HepG2 (cell line): ENCODE measurements around the gene EFNA2. TPM values are rescaled to one million over a fixed set of nuclear protein-coding genes. Genes with fewer than 3 reads are reported as not detected.

Source experiments
- ATAC-seq: fragments of 200-7000 bp; cut with Tn5 transposase; 3 replicates; pipeline ENCODE4 v1.9.1; 2020; ENCODE audit warnings: mild to moderate bottlenecking, moderate library complexity
- BruUV-seq: library from RNA; stranded (reverse); fragments of 400-500 nt; replicated peaks from 2 replicates; lab custom pipeline; 2021; lab: Mats Ljungman, UMichigan
- CTCF ChIA-PET: fragments of 300-600 bp; formaldehyde crosslinking; extraction: SDS; loops from one replicate; lab custom pipeline; 2021; ENCODE audit warnings: low total read pairs, inconsistent platforms, low intra/inter-chr PET ratio; lab: Yijun Ruan, JAX
- POLR2A ChIA-PET: fragments of 350-600 bp; sonication (Branson Sonifier 250); formaldehyde crosslinking; loops from one replicate; lab custom pipeline; 2020; ENCODE audit warnings: antibody characterized with exemption, inconsistent platforms; lab: Yijun Ruan, JAX
- DNase-seq: peaks from one replicate; pipeline ENCODE4 v3.0.0-alpha.2; 2015; ENCODE audit warnings: low spot score
- FAIRE-seq: peaks from 3 replicates; lab custom pipeline; 2011; peaks lifted over from hg19 to GRCh38; lab: Jason Lieb, UNC
- H2AFZ ChIP-seq: one replicate; pipeline ENCODE4 v1.6.1; 2011; ENCODE audit warnings: low read length, inconsistent platforms
- H3K27ac ChIP-seq: fragments of 300-600 bp; 3 replicates; pipeline ENCODE4 v1.8.0; 2011; ENCODE audit warnings: mixed run types, mild to moderate bottlenecking, mixed read lengths, low read length, inconsistent platforms; ENCODE audit not compliant: insufficient read depth; ENCODE audit errors: extremely low read length
- H3K27me3 ChIP-seq, 2 experiments: fragments of 200-600 bp in 1 of 2; 2 replicates in 1 of 2; 3 replicates in 1 of 2; pipeline versions ENCODE4 v1.6.0 to v1.8.0; 2011; ENCODE audit warnings: low read length in 2 of 2, mild to moderate bottlenecking in 2 of 2, moderate library complexity in 2 of 2, inconsistent platforms in 1 of 2; ENCODE audit not compliant: insufficient read depth in 2 of 2, control insufficient read depth in 1 of 2
- H3K36me3 ChIP-seq, 2 experiments: fragments of 200-600 bp in 1 of 2; replicated peaks in 1 of 2; 2 replicates in 1 of 2; 3 replicates in 1 of 2; pipeline versions ENCODE4 v1.5.1 to v1.8.0; 2011; ENCODE audit warnings: low read length in 2 of 2, inconsistent platforms in 1 of 2; ENCODE audit not compliant: insufficient read depth in 2 of 2, control insufficient read depth in 1 of 2
- H3K4me1 ChIP-seq: 2 replicates; pipeline ENCODE4 v1.5.1; 2012; ENCODE audit warnings: low read length, inconsistent platforms; ENCODE audit not compliant: insufficient read depth
- H3K4me2 ChIP-seq: 2 replicates; pipeline ENCODE4 v1.6.0; 2011; ENCODE audit warnings: low read depth, low read length, inconsistent platforms
- H3K4me3 ChIP-seq, 3 experiments: fragments of 200-600 bp in 1 of 3; sonication (generic), shearing (Covaris generic) in 1 of 3; replicated peaks in 1 of 3; 2 replicates each; pipeline ENCODE4 v1.5.1; 2011 to 2016; ENCODE audit warnings: low read length in 3 of 3, inconsistent platforms in 2 of 3, low read depth in 2 of 3, mild to moderate bottlenecking in 2 of 3, control low read depth in 1 of 3, mixed read lengths in 1 of 3; ENCODE audit not compliant: insufficient read depth in 1 of 3
- H3K79me2 ChIP-seq: one replicate; pipeline ENCODE4 v1.6.1; 2011; ENCODE audit warnings: low read length, inconsistent platforms; ENCODE audit not compliant: insufficient read depth
- H3K9ac ChIP-seq: 2 replicates; pipeline ENCODE4 v1.6.0; 2011; ENCODE audit warnings: mild to moderate bottlenecking, low read depth, low read length, inconsistent platforms; ENCODE audit not compliant: insufficient read depth
- H3K9me3 ChIP-seq: 2 replicates; pipeline ENCODE4 v1.5.1; 2012; ENCODE audit warnings: mild to moderate bottlenecking, low read length
- H4K20me1 ChIP-seq: 2 replicates; pipeline ENCODE4 v1.6.0; 2011; ENCODE audit warnings: inconsistent platforms, mild to moderate bottlenecking, low read length, moderate library complexity; ENCODE audit not compliant: insufficient read depth
- CBX2 ChIP-seq, 2 experiments: fragments of 200-600 bp in 1 of 2; sonication (generic); formaldehyde crosslinking in 1 of 2; IDR thresholded peaks; 2 replicates each; pipeline versions ENCODE4 v1.7.0 to v1.8.1; 2018 to 2022; ENCODE audit warnings: low read depth in 2 of 2, low read length in 1 of 2, mild to moderate bottlenecking in 1 of 2, missing genetic modification reagents in 1 of 2
- EZH2 ChIP-seq: conservative IDR thresholded peaks from 2 replicates; pipeline ENCODE4 v1.6.1; 2012; ENCODE audit warnings: mild to moderate bottlenecking, low read depth, low read length, moderate library complexity
- IKZF4 ChIP-seq: sonication (generic); formaldehyde crosslinking; IDR thresholded peaks from 2 replicates; pipeline ENCODE4 v1.5.1; 2020; ENCODE audit warnings: borderline replicate concordance, mild to moderate bottlenecking, low read depth, missing genetic modification reagents; ENCODE audit errors: not compliant biosample characterization
- MZF1 ChIP-seq: sonication (generic); formaldehyde crosslinking; IDR thresholded peaks from 2 replicates; pipeline ENCODE4 v1.8.1; 2023; ENCODE audit warnings: mild to moderate bottlenecking, missing genetic modification reagents, borderline replicate concordance
- NAIF1 ChIP-seq: sonication (generic); formaldehyde crosslinking; IDR thresholded peaks from 2 replicates; pipeline ENCODE4 v1.5.0; 2020; ENCODE audit warnings: mild to moderate bottlenecking, missing genetic modification reagents, borderline replicate concordance
- PPARG ChIP-seq: conservative IDR thresholded peaks from 2 replicates; pipeline ENCODE4 v1.6.1; 2016; ENCODE audit warnings: missing biosample characterization, missing genetic modification reagents
- RBFOX2 ChIP-seq: fragments of 200-400 bp; formaldehyde crosslinking; IDR thresholded peaks from 2 replicates; pipeline ENCODE4 v1.6.1; 2017; ENCODE audit warnings: low read depth, mild to moderate bottlenecking, low read length
- SMAD9 ChIP-seq: sonication (generic); formaldehyde crosslinking; IDR thresholded peaks from 2 replicates; pipeline ENCODE4 v1.5.1; 2020; ENCODE audit warnings: mild to moderate bottlenecking, missing genetic modification reagents
- SOX6 ChIP-seq, 2 experiments: fragments of 450-650 bp in 1 of 2; sonication (generic) in 1 of 2; formaldehyde crosslinking in 1 of 2; IDR thresholded peaks; 2 replicates each; pipeline versions ENCODE4 v1.4.0 to v1.6.1; 2017 to 2020; ENCODE audit warnings: antibody characterized with exemption in 1 of 2, mild to moderate bottlenecking in 1 of 2, missing genetic modification reagents in 1 of 2
- SP5 ChIP-seq: IDR thresholded peaks from 2 replicates; pipeline ENCODE4 v1.6.1; 2016; ENCODE audit warnings: low read depth, borderline replicate concordance
- SSRP1 ChIP-seq: IDR thresholded peaks from 2 replicates; pipeline ENCODE4 v1.6.1; 2016; ENCODE audit warnings: control low read depth
- TOPORS ChIP-seq: sonication (generic); formaldehyde crosslinking; IDR thresholded peaks from 2 replicates; pipeline ENCODE4 v1.8.0; 2023; ENCODE audit warnings: mild to moderate bottlenecking, missing genetic modification reagents
- ZNF224 ChIP-seq: sonication (generic); formaldehyde crosslinking; IDR thresholded peaks from 2 replicates; pipeline ENCODE4 v1.5.0; 2020; ENCODE audit warnings: mild to moderate bottlenecking, missing genetic modification reagents
- ZNF260 ChIP-seq: sonication (generic); formaldehyde crosslinking; IDR thresholded peaks from 2 replicates; pipeline ENCODE4 v1.4.0; 2020; ENCODE audit warnings: missing genetic modification reagents, low read depth, mild to moderate bottlenecking, borderline replicate concordance
- ZNF329 ChIP-seq: sonication (generic); formaldehyde crosslinking; IDR thresholded peaks from 2 replicates; pipeline ENCODE4 v1.9.0; 2021; ENCODE audit warnings: low read depth, mild to moderate bottlenecking, missing genetic modification reagents
- ZNF337 ChIP-seq: sonication (generic); formaldehyde crosslinking; IDR thresholded peaks from 2 replicates; pipeline ENCODE4 v1.5.1; 2020; ENCODE audit warnings: missing genetic modification reagents, low read depth, mild to moderate bottlenecking, borderline replicate concordance
- ZNF343 ChIP-seq: sonication (generic); formaldehyde crosslinking; IDR thresholded peaks from 2 replicates; pipeline ENCODE4 v1.4.0; 2020; ENCODE audit warnings: mild to moderate bottlenecking, missing genetic modification reagents
- ZNF564 ChIP-seq: sonication (generic); formaldehyde crosslinking; IDR thresholded peaks from 2 replicates; pipeline ENCODE4 v1.8.1; 2023; ENCODE audit warnings: mild to moderate bottlenecking, missing genetic modification reagents
- ZNF788 ChIP-seq: sonication (generic); formaldehyde crosslinking; IDR thresholded peaks from 2 replicates; pipeline ENCODE4 v1.5.0; 2020; ENCODE audit warnings: mild to moderate bottlenecking, missing genetic modification reagents, borderline replicate concordance
- ZSCAN30 ChIP-seq: sonication (generic); formaldehyde crosslinking; IDR thresholded peaks from 2 replicates; pipeline ENCODE4 v1.5.0; 2020; ENCODE audit warnings: mild to moderate bottlenecking, missing genetic modification reagents
- WGBS: methylation state at CpG from one replicate; pipeline ENCODE4 v1.1.6; 2017; ENCODE audit warnings: low lambda C conversion rate; 5-methylcytosine and 5-hydroxymethylcytosine counted together
- in situ Hi-C: cut with HindIII; loops from 2 replicates; pipeline ENCODE4 v1.10.0; 2017; ENCODE audit warnings: low pct_unique_long_range_greater_than_20kb; ENCODE audit not compliant: extremely low pct_ligation_motif_present
- intact Hi-C: fragments of 100-400 bp; cut with micrococcal nuclease; formaldehyde crosslinking; loops from one replicate; pipeline ENCODE4 v1.10.0; 2022; ENCODE audit not compliant: unreplicated experiment
- polyA plus RNA-seq, 8 experiments: library from polyadenylated mRNA; depleted of rRNA in 3 of 8; stranded (reverse) in 7 of 8; unstranded in 1 of 8; fragments of >200 nt; fragmentation: Illumina TruSeq in 4 of 8; extraction: Trizol in 4 of 8; gene quantifications; 2 replicates each; pipeline versions ENCODE4 v1.2.1 to v1.2.3, GENCODE V29; 2011 to 2016; ENCODE audit warnings: low read depth in 4 of 8, missing spikeins in 1 of 8, mixed read lengths in 1 of 8; ENCODE audit not compliant: insufficient read depth in 1 of 8
- total RNA-seq, 5 experiments: library from RNA; depleted of rRNA; stranded (reverse); fragments of >200 nt; fragmentation: Illumina TruSeq; extraction: Trizol; gene quantifications; 2 replicates each; pipeline ENCODE4 v1.2.3, GENCODE V29; 2016; ENCODE audit warnings: low read depth in 1 of 5
- TF ChIP-seq, protein P1 (sequence below): sonication (generic); formaldehyde crosslinking; conservative IDR thresholded peaks from 2 replicates; pipeline ENCODE4 v1.4.0; 2020; ENCODE audit warnings: mild to moderate bottlenecking, missing genetic modification reagents, moderate library complexity

EFNA2 gene
- total and polyA plus RNA-seq, 2 of the 13 experiments (the other 11 are each of a cell fraction or from before 2014, with no cell fraction given) = 6.0 to 9.9 TPM

DNA sequence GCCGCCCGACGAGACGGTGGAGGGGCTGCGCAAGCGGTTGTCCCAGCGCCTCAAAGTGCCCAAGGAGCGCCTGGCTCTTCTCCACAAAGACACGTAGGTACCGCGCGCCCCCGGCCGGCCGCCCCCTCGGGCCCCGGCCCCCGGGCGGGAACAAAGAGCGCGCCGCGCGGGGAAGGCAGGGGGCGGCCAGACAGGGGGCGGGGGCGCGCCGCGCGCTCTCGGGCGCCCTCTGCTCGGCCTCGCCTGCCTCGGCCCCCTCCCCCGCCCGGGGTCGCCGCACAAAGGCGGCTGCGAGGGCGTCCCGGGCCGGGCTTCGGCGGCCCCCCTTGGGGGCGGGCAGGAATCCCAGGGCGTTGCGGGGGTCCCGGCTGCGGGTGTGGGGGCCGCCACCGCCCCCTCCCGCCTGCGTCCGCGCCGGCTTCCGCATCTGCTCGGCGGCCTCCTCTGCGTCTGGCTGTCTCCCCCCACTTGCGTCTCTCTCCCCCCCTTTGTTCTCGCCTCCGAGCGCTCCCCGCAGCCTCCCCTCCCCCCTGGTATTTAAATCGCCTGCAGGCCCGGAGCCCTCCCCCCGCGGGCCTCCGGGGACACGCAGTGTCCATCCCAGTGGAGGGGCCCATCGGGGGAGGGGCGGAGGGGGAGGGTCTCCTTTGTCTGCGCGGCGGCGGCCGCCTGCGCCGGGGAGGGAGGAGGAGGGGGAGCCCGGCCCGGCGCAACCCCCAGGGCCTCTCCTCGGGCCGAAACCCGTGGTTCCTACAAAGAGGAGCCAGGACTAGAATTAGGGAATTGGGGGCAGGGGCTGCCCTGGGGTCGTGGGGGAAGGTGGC is 35.0 kb upstream of the EFNA2 start:
- under 1% methylated on average over 35 of the region's 90 CpGs for WGBS
- CTCF ChIA-PET = interaction anchor here (1.2 kb wide), 1 partner anchor 16 kb away, joined by 4 read pairs; no protein-coding TSS in a partner anchor
- Histone ChIP-seq H3K36me3 (peaks cover 14 to 26% of the 10 kb centered on the region in 2 experiments), H3K4me1 (peaks cover 52% of the 10 kb centered on the region), H3K9me3 (no peaks in the 10 kb centered on the region), H3K4me3 (peak overlapping the region; percentile 86 to 90 (median 88); a peak in 5 of 6 replicates), H3K27ac (peak overlapping the region; percentile 94), H2AFZ (no peak overlapping the region), H3K4me2 (peak overlapping the region; percentile 87), H4K20me1 (peaks cover 36% of the 10 kb centered on the region; the same call in 1 of the 2 replicates), H3K9ac (peak overlapping the region; percentile 92), H3K79me2 (peaks cover 34% of the 10 kb centered on the region), H3K27me3 (no peaks in the 10 kb centered on the region; a peak in 1 of 5 replicates)
- FAIRE-seq (no peak), ATAC-seq (no peak), DNase-seq (peak; percentile 68)
- POLR2A ChIA-PET = interaction anchor here (0.9 to 13.7 kb wide), 2 partner anchors 12 to 14 kb away, joined by 4 to 668 read pairs; partner anchors contain the start of gene CIRBP
- intact Hi-C loops (no loop called here), in situ Hi-C loops (no loop called here)
- BruUV-seq = no TSS peak
- TF ChIP-seq, protein P1, sequence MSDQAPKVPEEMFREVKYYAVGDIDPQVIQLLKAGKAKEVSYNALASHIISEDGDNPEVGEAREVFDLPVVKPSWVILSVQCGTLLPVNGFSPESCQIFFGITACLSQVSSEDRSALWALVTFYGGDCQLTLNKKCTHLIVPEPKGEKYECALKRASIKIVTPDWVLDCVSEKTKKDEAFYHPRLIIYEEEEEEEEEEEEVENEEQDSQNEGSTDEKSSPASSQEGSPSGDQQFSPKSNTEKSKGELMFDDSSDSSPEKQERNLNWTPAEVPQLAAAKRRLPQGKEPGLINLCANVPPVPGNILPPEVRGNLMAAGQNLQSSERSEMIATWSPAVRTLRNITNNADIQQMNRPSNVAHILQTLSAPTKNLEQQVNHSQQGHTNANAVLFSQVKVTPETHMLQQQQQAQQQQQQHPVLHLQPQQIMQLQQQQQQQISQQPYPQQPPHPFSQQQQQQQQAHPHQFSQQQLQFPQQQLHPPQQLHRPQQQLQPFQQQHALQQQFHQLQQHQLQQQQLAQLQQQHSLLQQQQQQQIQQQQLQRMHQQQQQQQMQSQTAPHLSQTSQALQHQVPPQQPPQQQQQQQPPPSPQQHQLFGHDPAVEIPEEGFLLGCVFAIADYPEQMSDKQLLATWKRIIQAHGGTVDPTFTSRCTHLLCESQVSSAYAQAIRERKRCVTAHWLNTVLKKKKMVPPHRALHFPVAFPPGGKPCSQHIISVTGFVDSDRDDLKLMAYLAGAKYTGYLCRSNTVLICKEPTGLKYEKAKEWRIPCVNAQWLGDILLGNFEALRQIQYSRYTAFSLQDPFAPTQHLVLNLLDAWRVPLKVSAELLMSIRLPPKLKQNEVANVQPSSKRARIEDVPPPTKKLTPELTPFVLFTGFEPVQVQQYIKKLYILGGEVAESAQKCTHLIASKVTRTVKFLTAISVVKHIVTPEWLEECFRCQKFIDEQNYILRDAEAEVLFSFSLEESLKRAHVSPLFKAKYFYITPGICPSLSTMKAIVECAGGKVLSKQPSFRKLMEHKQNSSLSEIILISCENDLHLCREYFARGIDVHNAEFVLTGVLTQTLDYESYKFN (CRISPR knock-in tag) = peak; percentile 52
- TF ChIP-seq ZSCAN30 (no peak), SSRP1 (no peak), SP5 (CRISPR knock-in tag) (0 out of 2 replicates have a peak, but pooled peaks have one; percentile 33), SMAD9 (CRISPR knock-in tag) (no peak), ZNF260 (CRISPR knock-in tag) (no peak), SOX6 (IDR thresholded peaks at IDR 0.05) (no peak), SOX6 (CRISPR knock-in tag; IDR thresholded peaks at IDR 0.05) (peak; percentile 67), NAIF1 (CRISPR knock-in tag) (no peak), PPARG (no peak), ZNF224 (CRISPR knock-in tag) (no peak), CBX2 (IDR thresholded peaks at IDR 0.05; ENCODE audit: low read depth, low read length) (no peak), CBX2 (CRISPR knock-in tag; IDR thresholded peaks at IDR 0.05; ENCODE audit: low read depth) (no peak), ZNF343 (no peak; the same call in 1 of the 2 replicates), TOPORS (no peak), ZNF564 (CRISPR knock-in tag) (no peak), ZNF788 (CRISPR knock-in tag) (no peak), EZH2 (no peak), RBFOX2 (peak; percentile 51), IKZF4 (CRISPR knock-in tag) (no peak), ZNF329 (no peak), ZNF337 (CRISPR knock-in tag) (no peak), MZF1 (CRISPR knock-in tag) (no peak)
